Kidney (tissue), 14 donors: ENCODE data around the gene AHCYL2. TPM values are rescaled to one million over a fixed set of nuclear protein-coding genes. Genes with fewer than 3 reads are reported as not detected.

Experiments
- DNase-seq, 5 donors: peaks; one replicate each; pipeline ENCODE4 v3.0.0-alpha.2; 2013 to 2020
- FAIRE-seq: peaks from 2 replicates; lab custom pipeline; 2012; peaks lifted over from hg19 to GRCh38; lab: Jason Lieb, UNC
- H3K27ac ChIP-seq, 2 donors: one replicate each; pipeline ENCODE4 v1.7.0; 2013; ENCODE audit warnings: low read depth in 2 of 2, low read length in 2 of 2, inconsistent platforms in 1 of 2
- H3K27me3 ChIP-seq: one replicate; pipeline ENCODE4 v1.7.1; 2013; ENCODE audit warnings: low read length, inconsistent platforms; ENCODE audit not compliant: control insufficient read depth, insufficient read depth
- H3K36me3 ChIP-seq, 3 donors: one replicate each; pipeline versions ENCODE4 v1.7.0 to v1.7.1; 2013; ENCODE audit warnings: low read length in 3 of 3, control low read depth in 1 of 3, inconsistent platforms in 1 of 3; ENCODE audit not compliant: insufficient read depth in 3 of 3, control insufficient read depth in 2 of 3
- H3K4me1 ChIP-seq, 3 donors: one replicate each; pipeline versions ENCODE4 v1.7.0 to v1.7.1; 2013; ENCODE audit warnings: low read length in 3 of 3, inconsistent platforms in 1 of 3, low read depth in 1 of 3; ENCODE audit not compliant: control insufficient read depth in 2 of 3, insufficient read depth in 2 of 3
- H3K4me3 ChIP-seq, 3 donors: one replicate each; pipeline versions ENCODE4 v1.7.0 to v1.8.1; 2013; ENCODE audit warnings: low read length in 3 of 3, control low read depth in 1 of 3, inconsistent platforms in 1 of 3
- H3K9ac ChIP-seq, 3 donors: one replicate each; pipeline versions ENCODE4 v1.7.0 to v1.7.1; 2013; ENCODE audit warnings: low read length in 3 of 3, control low read depth in 1 of 3, inconsistent platforms in 1 of 3
- H3K9me3 ChIP-seq, 3 donors: one replicate each; pipeline versions ENCODE4 v1.7.0 to v1.7.1; 2013; ENCODE audit warnings: low read length in 3 of 3, control low read depth in 1 of 3, inconsistent platforms in 1 of 3; ENCODE audit not compliant: control insufficient read depth in 2 of 3, insufficient read depth in 1 of 3
- CTCF ChIP-seq: IDR thresholded peaks from 3 replicates; pipeline ENCODE4 v1.5.1; 2012; ENCODE audit warnings: mild to moderate bottlenecking, moderate library complexity, borderline replicate concordance; ENCODE audit not compliant: insufficient read depth; ENCODE audit errors: extremely low read depth
- intact Hi-C: fragments of 100-400 bp; cut with DNase I; formaldehyde crosslinking; loops from one replicate; pipeline ENCODE4 v1.11.1; 2022
- polyA plus RNA-seq: library from polyadenylated mRNA; stranded (reverse); fragments of 350-450 nt; fragmentation: Illumina TruSeq; extraction: RNeasy Lipid Tissue Mini Kit (QIAGEN cat#74804); gene quantifications from one replicate; pipeline ENCODE4 v1.2.3, GENCODE V29; 2014; ENCODE audit warnings: low read depth, low replicate concordance; ENCODE audit not compliant: insufficient read depth
- total RNA-seq: library from RNA; stranded (reverse); fragmentation: NEBNext Ultra II Directional; extraction: Animal tissue kit (Norgen Biotek cat#: 25700); gene quantifications from one replicate; pipeline ENCODE4 v1.2.1, GENCODE V29; 2021
- donor health status: control.
- donor health status: control.
- donor health status: control.
- donor health status: control.
- donor health status: control.
- donor health status: DM: yes; HTN: yes; CAD: no.
- donor health status: Normal renal cell carcinoma (clear cell type).

The AHCYL2 gene
- total and polyA plus RNA-seq, 2 donors from 2014 or later: 19.5 to 25.2 TPM

DNA sequence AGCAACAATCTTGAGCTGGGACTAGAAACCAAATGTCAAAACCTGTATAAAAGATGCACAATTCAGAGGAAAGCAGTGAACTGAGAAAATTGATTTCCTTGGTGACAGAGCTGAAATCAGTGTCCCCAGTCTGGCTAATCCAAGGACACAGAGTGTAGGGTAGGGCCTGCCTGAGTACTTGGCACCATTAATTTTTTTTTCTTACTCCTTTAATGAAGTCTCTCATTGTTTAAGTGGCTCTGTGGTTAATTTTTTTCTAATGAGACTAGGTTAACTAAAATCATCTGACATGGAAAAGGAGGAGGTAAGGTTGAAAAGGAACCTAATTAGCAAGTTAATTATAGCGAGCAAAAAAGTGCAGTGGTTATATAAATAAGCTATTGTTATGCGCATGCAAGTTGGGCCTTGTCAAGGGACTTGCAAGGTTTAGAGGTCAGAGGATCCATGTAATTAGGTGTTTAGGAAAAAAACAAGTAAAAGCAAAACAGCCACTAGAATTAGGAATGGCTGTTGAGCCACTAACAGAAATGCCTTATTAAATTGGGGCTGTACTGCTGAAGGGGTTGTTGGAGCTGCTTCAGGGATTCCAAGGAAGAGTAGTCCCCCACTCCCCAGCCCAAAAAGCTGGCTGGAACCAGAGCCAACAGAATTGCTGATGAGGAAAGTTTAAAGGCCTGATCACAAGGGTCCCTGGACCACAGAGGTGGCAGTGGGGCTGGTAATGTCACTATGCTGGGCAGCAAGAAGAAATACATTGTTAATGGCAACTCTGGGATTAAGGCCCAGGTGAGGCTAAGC lies 150.5 kb downstream of the AHCYL2 start:
- no peak for TF ChIP-seq CTCF
- intact Hi-C loops: no loop called here
- peak in 3 of 5 donors; percentile 15 to 30 (median 29) for DNase-seq
- Histone ChIP-seq H3K27ac (peak overlapping the region; percentile 70 to 83), H3K9me3 (no peaks in the 10 kb centered on the region), H3K4me3 (peak overlapping the region in 1 of 3 donors; percentile 2), H3K4me1 (peaks cover 0 to 12% (median 9%) of the 10 kb centered on the region in 3 donors), H3K36me3 (no peaks in the 10 kb centered on the region), H3K27me3 (no peaks in the 10 kb centered on the region), H3K9ac (peak overlapping the region in 1 of 3 donors; percentile 37)
- FAIRE-seq: peak; percentile 74

DNA sequence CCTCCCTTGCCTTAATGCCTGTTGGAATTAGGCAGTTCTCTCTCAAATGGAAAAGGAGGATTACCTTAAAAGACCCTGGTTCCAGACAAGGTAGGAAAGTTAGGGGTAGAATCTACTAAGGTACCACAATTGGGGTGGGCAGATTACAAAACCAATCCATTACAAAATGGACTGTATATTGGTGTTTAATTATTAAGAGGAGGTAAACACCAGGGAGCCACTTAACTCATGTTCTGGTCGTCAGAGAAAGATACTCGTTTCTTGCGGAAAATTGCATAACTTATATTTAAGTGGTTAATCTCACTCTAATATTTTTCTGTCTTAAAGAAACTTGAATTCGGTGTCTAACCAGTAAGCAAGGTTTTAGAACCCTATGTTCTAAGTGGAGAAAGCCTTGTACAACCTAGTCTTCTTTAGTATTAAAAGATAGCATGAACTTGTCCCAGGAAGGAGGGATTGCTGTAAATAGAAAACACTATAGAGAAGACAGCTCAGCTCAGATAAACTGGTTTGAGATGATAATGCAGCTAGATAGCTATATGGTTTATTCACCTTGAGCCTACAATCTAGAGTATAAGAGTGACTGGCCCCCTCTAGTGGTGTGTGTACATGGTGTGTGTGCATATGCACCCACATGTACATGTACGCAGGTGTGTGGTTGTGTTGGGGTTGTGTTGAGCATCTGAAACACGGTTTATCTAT lies 151.4 kb downstream of the AHCYL2 start:
- H3K27me3 ChIP-seq: no peaks in the 10 kb centered on the region
- H3K36me3 ChIP-seq: no peaks in the 10 kb centered on the region
- intact Hi-C loops: no loop called here
- peak overlapping the region in 1 of 3 donors; percentile 37 for H3K9ac ChIP-seq
- FAIRE-seq (no peak), DNase-seq (peak in 2 of 5 donors; percentile 26 to 39)
- H3K4me1 ChIP-seq: peaks cover 0 to 12% (median 9%) of the 10 kb centered on the region in 3 donors
- peak; percentile 25 for TF ChIP-seq CTCF
- no peaks in the 10 kb centered on the region for H3K9me3 ChIP-seq
- H3K27ac ChIP-seq: peak overlapping the region; percentile 70 to 83
- peak overlapping the region in 2 of 3 donors; percentile 2 to 12 for H3K4me3 ChIP-seq

GRCh38 chr7:129376778-129377700 lies 152.2 kb downstream of the AHCYL2 start:
- Histone ChIP-seq H3K9me3 (no peaks in the 10 kb centered on the region), H3K36me3 (no peaks in the 10 kb centered on the region), H3K4me3 (no peak overlapping the region), H3K27me3 (no peaks in the 10 kb centered on the region), H3K27ac (no peak overlapping the region), H3K9ac (no peak overlapping the region), H3K4me1 (peaks cover 0 to 12% (median 7%) of the 10 kb centered on the region in 3 donors)
- DNase-seq: no peak
- no peak for TF ChIP-seq CTCF
- intact Hi-C loops: no loop called here
- FAIRE-seq: no peak
